GM20000 (cell line): ENCODE measurements around the gene SUSD6.

Experiments used
- DNase-seq: peaks from one replicate; pipeline ENCODE4 v3.0.0; 2012; ENCODE audit warnings: low spot score
- TF ChIP-seq, protein P1 (sequence below): IDR thresholded peaks from 2 replicates; pipeline ENCODE4 v1.5.1; 2012; ENCODE audit warnings: mild to moderate bottlenecking, control low read depth; ENCODE audit errors: extremely low read depth, missing control alignments

Gene SUSD6

DNA sequence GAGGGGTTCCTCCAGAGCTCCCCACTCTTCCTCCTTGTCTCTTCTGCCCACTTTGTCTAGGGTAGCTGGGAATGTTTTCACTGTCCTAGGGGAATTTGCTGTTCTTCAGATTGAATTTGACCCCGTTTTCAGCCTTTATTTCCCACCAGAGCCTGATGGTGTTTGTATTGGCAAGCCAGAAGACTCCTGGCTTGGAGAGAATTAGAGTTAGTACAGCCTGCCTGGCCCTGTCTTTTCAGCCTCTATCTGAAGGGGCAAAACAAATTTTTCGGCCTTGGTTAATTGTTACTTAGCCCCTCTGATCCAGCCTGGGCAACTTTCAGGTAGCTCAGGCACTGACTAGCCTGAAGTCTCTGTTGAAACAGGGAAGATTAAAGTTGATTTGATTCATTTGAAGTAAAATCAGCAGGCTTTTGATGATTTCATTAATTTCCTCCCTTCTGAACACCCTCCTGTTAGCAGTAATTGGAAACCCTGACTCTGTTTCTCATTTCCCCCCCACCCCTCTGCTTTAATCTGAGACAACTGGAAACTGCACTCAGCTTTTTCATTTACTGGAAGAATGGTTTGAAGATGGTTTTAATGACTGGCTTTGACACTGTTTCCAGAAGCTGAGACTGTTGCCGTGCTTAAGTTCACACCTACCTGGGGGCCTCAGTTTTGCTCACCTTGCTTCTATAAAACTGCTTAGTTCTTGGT is 63.3 kb downstream of the SUSD6 start:
- TF ChIP-seq, protein P1, sequence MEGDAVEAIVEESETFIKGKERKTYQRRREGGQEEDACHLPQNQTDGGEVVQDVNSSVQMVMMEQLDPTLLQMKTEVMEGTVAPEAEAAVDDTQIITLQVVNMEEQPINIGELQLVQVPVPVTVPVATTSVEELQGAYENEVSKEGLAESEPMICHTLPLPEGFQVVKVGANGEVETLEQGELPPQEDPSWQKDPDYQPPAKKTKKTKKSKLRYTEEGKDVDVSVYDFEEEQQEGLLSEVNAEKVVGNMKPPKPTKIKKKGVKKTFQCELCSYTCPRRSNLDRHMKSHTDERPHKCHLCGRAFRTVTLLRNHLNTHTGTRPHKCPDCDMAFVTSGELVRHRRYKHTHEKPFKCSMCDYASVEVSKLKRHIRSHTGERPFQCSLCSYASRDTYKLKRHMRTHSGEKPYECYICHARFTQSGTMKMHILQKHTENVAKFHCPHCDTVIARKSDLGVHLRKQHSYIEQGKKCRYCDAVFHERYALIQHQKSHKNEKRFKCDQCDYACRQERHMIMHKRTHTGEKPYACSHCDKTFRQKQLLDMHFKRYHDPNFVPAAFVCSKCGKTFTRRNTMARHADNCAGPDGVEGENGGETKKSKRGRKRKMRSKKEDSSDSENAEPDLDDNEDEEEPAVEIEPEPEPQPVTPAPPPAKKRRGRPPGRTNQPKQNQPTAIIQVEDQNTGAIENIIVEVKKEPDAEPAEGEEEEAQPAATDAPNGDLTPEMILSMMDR: no peak

DNA sequence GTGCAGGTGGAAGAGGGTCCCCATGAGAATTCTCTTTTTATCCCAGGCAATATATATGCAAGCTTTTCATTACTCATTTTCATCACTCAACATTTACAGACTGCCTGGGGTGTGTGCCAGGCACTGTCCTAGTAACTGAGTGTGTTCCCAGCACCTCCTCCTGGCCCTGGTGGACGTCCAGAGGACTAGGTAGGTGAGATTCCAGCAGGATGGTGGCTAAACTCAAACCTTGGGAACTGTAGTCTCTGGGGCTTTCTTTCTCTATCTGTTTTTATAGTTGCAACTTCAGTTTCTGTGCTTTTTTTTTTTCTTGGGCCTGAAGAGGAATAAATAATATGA is 63.8 kb downstream of the SUSD6 start:
- DNase-seq: no peak
- TF ChIP-seq, protein P1: no peak

More for the DNA sequence above, 63.3 kb downstream of the SUSD6 start:
- DNase-seq: no peak

DNA sequence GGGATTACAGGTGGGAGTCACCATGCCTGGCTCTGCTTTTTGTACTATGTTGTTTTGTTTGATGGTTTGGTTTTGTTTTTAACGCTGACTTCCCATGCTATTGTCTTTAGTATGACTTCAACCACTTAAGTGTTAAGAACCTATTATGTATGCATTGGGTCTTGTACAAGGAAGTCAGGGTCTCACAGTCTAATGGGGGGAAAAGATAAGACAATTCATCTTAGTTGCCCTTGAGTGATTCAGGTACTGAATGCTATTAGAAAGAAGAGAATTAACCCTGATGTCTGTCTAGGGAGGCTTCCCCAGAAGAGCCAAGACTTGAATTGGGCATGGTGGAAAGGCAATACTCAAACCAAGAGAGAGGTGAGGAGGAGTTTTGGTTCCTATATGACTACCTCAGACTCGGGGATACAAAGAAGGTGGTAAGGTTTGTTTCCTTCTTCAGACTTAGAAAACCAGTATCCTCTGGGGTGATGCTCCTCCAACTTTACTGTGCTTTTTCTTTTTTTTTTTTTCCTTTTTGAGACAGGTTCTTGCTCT is 64.6 kb downstream of the SUSD6 start:
- peak; percentile 59 for DNase-seq

DNA sequence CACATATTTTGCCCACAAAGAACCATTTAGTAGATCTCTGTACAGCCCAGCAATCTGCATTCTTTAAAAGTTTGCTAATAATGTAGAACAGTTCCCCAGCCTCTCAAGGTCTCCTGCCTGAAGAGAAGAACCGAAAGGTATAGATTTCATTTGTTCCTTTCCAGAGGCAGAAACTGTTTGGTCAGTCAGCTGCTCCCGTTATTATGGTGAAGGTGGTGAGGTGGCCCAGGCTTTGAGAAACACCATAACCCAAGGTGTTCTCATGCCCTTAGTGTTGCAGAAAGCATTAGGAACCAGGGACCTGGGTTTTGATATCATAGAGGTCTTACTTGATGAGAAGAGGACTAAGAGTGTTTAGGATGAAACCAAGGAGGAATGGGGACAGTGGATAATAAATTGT is 65.3 kb downstream of the SUSD6 start:
- DNase-seq: no peak
- TF ChIP-seq, protein P1: no peak

More for the DNA sequence above, 64.6 kb downstream of the SUSD6 start:
- TF ChIP-seq, protein P1: no peak

DNA sequence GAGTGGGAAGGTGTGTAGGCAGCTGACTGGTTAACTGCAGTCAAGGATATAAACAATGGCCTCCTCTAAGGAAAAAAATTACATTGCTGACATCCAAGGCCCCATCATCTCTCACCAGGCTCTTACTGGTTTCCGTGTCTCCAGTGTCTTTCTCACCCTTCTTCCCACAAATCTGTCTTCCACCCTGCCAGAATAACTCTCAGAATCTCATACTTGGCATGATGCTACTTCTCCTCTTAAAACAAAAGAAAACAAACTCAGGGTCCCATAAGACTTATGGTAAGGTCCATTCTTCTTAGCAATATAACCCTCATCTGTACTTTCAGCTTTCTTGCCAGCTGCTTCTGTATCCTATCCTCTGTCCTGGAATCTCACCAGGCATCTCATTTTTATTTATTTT is 68.9 kb downstream of the SUSD6 start:
- TF ChIP-seq, protein P1: no peak
- DNase-seq: no peak

DNA sequence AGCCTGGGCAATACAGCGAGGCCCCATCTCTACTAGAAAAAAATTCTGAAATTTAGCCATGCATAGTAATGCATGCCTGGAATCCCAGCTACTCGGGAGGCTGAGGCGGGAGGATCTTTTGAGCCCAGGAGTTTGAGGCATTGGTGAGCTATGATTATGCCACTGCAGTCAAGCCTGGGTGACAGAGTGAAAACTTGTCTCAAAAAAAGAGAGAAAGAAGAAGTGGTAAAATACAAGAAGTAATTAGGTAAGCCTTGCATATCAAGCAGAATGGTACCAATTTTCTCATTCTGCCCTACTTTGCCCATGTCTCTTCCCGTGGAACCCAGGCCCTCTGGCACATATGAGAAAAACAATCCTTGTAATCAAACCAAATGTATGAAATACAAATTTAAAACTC is 70.7 kb downstream of the SUSD6 start:
- TF ChIP-seq, protein P1: no peak
- no peak for DNase-seq

DNA sequence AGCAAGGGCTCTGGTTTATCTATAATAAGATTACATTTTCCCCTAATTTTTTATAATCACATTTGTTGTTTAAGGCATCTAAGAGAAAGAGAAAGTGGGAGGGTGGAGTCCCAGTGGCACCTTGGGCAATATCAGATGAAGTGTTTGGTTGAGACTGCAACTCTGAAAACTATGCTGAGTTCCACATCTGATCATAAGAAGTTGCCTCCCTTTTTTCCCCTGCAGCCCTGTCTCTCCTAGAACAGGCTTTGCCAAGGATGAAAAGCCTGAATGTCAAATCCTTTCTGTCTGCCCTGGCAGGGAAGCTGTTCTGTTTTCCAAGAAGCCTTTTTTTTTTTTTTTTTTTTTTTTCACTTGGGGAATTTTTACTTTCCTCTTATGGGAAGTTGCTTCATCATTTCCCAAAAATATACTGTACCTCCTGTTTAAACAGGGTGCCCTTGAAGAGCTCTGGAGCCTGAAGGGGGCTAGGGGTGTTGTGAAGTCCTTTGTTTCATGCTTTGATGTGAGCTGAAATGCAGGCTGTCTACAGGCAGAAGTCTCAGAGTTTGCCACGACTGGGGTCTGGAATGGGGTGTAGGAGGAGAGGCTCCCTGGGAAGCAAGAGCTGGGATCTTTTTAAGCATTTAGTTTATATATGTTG is 71.3 kb downstream of the SUSD6 start:
- no peak for DNase-seq
- TF ChIP-seq, protein P1: no peak
